IMR-90 (cell line): Measurements from ENCODE around the gene NFRKB. TPM values are rescaled to one million over a fixed set of nuclear protein-coding genes. Genes with fewer than 3 reads are reported as not detected.

Experiments used
- ATAC-seq: fragments of 200-7000 bp; cut with Tn5 transposase; 2 replicates; pipeline ENCODE4 v1.9.1; 2020; ENCODE audit warnings: low read depth, mild to moderate bottlenecking, moderate library complexity
- BruUV-seq: library from RNA; stranded (reverse); fragments of 400-500 nt; replicated peaks from 2 replicates; lab custom pipeline; 2021; lab: Mats Ljungman, UMichigan
- CTCF ChIA-PET: fragments of 300-600 bp; formaldehyde crosslinking; extraction: SDS; loops from one replicate; lab custom pipeline; 2021; ENCODE audit warnings: antibody characterized with exemption; lab: Yijun Ruan, JAX
- POLR2A ChIA-PET: fragments of 300-600 bp; sonication (Branson Sonifier 250); formaldehyde crosslinking; loops from one replicate; lab custom pipeline; 2022; ENCODE audit warnings: antibody characterized with exemption; ENCODE audit not compliant: unreplicated experiment; lab: Charles Lee
- DNase-seq: peaks from one replicate; pipeline ENCODE4 v3.0.0; 2013
- H2AFZ ChIP-seq: replicated peaks from 2 replicates; pipeline ENCODE3; 2013; ENCODE audit warnings: low read length, mild to moderate bottlenecking; ENCODE audit not compliant: poor library complexity
- H2AK5ac ChIP-seq: 2 replicates; pipeline ENCODE4 v1.6.1; 2013; ENCODE audit warnings: low read depth, low read length, inconsistent platforms
- H2AK9ac ChIP-seq: replicated peaks from 2 replicates; pipeline ENCODE3; 2013; ENCODE audit warnings: mild to moderate bottlenecking, low read depth, low read length, moderate library complexity; ENCODE audit not compliant: poor library complexity
- H2BK120ac ChIP-seq: 2 replicates; pipeline ENCODE4 v1.6.1; 2013; ENCODE audit warnings: low read depth, low read length, inconsistent platforms
- H2BK15ac ChIP-seq: 3 replicates; pipeline ENCODE4 v1.6.1; 2013; ENCODE audit warnings: low read depth, low read length, inconsistent platforms
- H2BK20ac ChIP-seq: 2 replicates; pipeline ENCODE4 v1.6.1; 2013; ENCODE audit warnings: low read depth, mild to moderate bottlenecking, inconsistent platforms, low read length, moderate library complexity
- H2BK5ac ChIP-seq: 2 replicates; pipeline ENCODE4 v1.6.1; 2013; ENCODE audit warnings: mild to moderate bottlenecking, low read depth, low read length, inconsistent platforms; ENCODE audit not compliant: poor library complexity, severe bottlenecking
- H3K14ac ChIP-seq: replicated peaks from 2 replicates; pipeline ENCODE4 v1.6.1; 2013; ENCODE audit warnings: low read depth, low read length, inconsistent platforms
- H3K18ac ChIP-seq: 2 replicates; pipeline ENCODE4 v1.6.1; 2013; ENCODE audit warnings: low read depth, low read length, control low read depth
- H3K23ac ChIP-seq: 2 replicates; pipeline ENCODE4 v1.6.1; 2013; ENCODE audit warnings: low read depth, low read length, inconsistent platforms
- H3K27ac ChIP-seq: 2 replicates; pipeline ENCODE4 v1.5.1; 2013; ENCODE audit warnings: mild to moderate bottlenecking, control low read depth, low read length; ENCODE audit not compliant: insufficient read depth
- H3K27me3 ChIP-seq: 2 replicates; pipeline ENCODE4 v1.6.1; 2013; ENCODE audit warnings: low read length; ENCODE audit not compliant: control insufficient read depth, insufficient read depth
- H3K36me3 ChIP-seq: 2 replicates; pipeline ENCODE4 v1.6.1; 2013; ENCODE audit warnings: low read length, mixed read lengths; ENCODE audit not compliant: control insufficient read depth, insufficient read depth
- H3K4ac ChIP-seq: 2 replicates; pipeline ENCODE4 v1.6.1; 2013; ENCODE audit warnings: low read depth, low read length, inconsistent platforms
- H3K4me1 ChIP-seq: 2 replicates; pipeline ENCODE4 v1.6.1; 2013; ENCODE audit warnings: low read length, mixed read lengths; ENCODE audit not compliant: control insufficient read depth, insufficient read depth
- H3K4me2 ChIP-seq: 2 replicates; pipeline ENCODE4 v1.6.1; 2013; ENCODE audit warnings: low read depth, mild to moderate bottlenecking, control low read depth, low read length, moderate library complexity
- H3K4me3 ChIP-seq: 2 replicates; pipeline ENCODE4 v1.5.1; 2013; ENCODE audit warnings: low read depth, mild to moderate bottlenecking, control low read depth, low read length, moderate library complexity; ENCODE audit not compliant: insufficient read depth
- H3K56ac ChIP-seq: 2 replicates; pipeline ENCODE4 v1.6.1; 2013; ENCODE audit warnings: low read length, inconsistent platforms; ENCODE audit not compliant: insufficient read depth; ENCODE audit errors: extremely low read depth
- H3K79me1 ChIP-seq, 2 experiments: 2 replicates each; pipeline ENCODE4 v1.6.1; 2013; ENCODE audit warnings: low read length in 2 of 2, inconsistent platforms in 1 of 2, low read depth in 1 of 2
- H3K9ac ChIP-seq: 2 replicates; pipeline ENCODE4 v1.6.1; 2013; ENCODE audit warnings: low read depth, low read length, control low read depth
- H3K9me1 ChIP-seq: 2 replicates; pipeline ENCODE4 v1.6.1; 2013; ENCODE audit warnings: low read length, inconsistent platforms; ENCODE audit not compliant: insufficient read depth
- H3K9me3 ChIP-seq: 2 replicates; pipeline ENCODE4 v1.6.1; 2013; ENCODE audit warnings: low read length; ENCODE audit not compliant: control insufficient read depth, insufficient read depth
- H4K20me1 ChIP-seq: 2 replicates; pipeline ENCODE4 v1.6.1; 2013; ENCODE audit warnings: low read length, inconsistent platforms; ENCODE audit not compliant: insufficient read depth
- H4K5ac ChIP-seq: 2 replicates; pipeline ENCODE4 v1.6.1; 2013; ENCODE audit warnings: mild to moderate bottlenecking, low read depth, low read length, control low read depth
- H4K8ac ChIP-seq, 2 experiments: 2 replicates each; pipeline ENCODE4 v1.6.1; 2013; ENCODE audit warnings: low read depth in 2 of 2, low read length in 2 of 2, control low read depth in 1 of 2, inconsistent platforms in 1 of 2
- H4K91ac ChIP-seq: 2 replicates; pipeline ENCODE4 v1.6.1; 2013; ENCODE audit warnings: low read depth, low read length, inconsistent platforms; ENCODE audit not compliant: insufficient read depth
- CHD1 ChIP-seq: IDR thresholded peaks from 2 replicates; pipeline ENCODE4 v1.6.1; 2012; ENCODE audit warnings: low read depth, low read length, improper control_type of control experiment
- CTCF ChIP-seq: conservative IDR thresholded peaks from 2 replicates; pipeline ENCODE4 v1.5.1; 2012; ENCODE audit warnings: mild to moderate bottlenecking, low read depth, low read length, improper control_type of control experiment
- ELK1 ChIP-seq: fragments of 150-350 bp; IDR thresholded peaks from 2 replicates; pipeline ENCODE4 v1.6.1; 2016; ENCODE audit warnings: low read depth, mild to moderate bottlenecking, low read length, moderate library complexity, borderline replicate concordance
- MAFK ChIP-seq: IDR thresholded peaks from 2 replicates; pipeline ENCODE4 v1.6.1; 2012; ENCODE audit warnings: low read depth, low read length, improper control_type of control experiment
- MXI1 ChIP-seq: IDR thresholded peaks from 2 replicates; pipeline ENCODE4 v1.6.1; 2012; ENCODE audit warnings: low read depth, mild to moderate bottlenecking, low read length, moderate library complexity, borderline replicate concordance
- NFE2L2 ChIP-seq: fragments of 150-350 bp; IDR thresholded peaks from 2 replicates; pipeline ENCODE4 v1.6.1; 2016; ENCODE audit warnings: low read depth, mild to moderate bottlenecking, low read length
- POLR2A ChIP-seq: IDR thresholded peaks from 2 replicates; pipeline ENCODE4 v1.6.1; 2012; ENCODE audit warnings: mild to moderate bottlenecking, low read depth, low read length
- RAD21 ChIP-seq: IDR thresholded peaks from 2 replicates; pipeline ENCODE4 v1.6.1; 2012; ENCODE audit warnings: low read length, improper control_type of control experiment
- RCOR1 ChIP-seq: IDR thresholded peaks from 2 replicates; pipeline ENCODE4 v1.6.1; 2012; ENCODE audit warnings: mild to moderate bottlenecking, low read length, improper control_type of control experiment; ENCODE audit not compliant: insufficient replicate concordance
- SMC3 ChIP-seq: fragments of 150-350 bp; IDR thresholded peaks from 2 replicates; pipeline ENCODE4 v1.6.1; 2016; ENCODE audit warnings: low read depth, mild to moderate bottlenecking, antibody characterized with exemption, low read length, moderate library complexity
- WGBS, 2 experiments: methylation state at CpG; one replicate each; pipeline versions ENCODE4 v1.1.5 to v1.1.7; 2013; ENCODE audit warnings: missing lambda C conversion rate in 2 of 2; ENCODE audit not compliant: insufficient read length in 1 of 2; ENCODE audit errors: extremely low coverage in 2 of 2; 5-methylcytosine and 5-hydroxymethylcytosine counted together
- dilution Hi-C: fragments of 300-500 bp; cut with HindIII; formaldehyde crosslinking; loops from one replicate; pipeline ENCODE4 v1.14.3; 2018; ENCODE audit warnings: low sequenced_read_pairs; ENCODE audit not compliant: unreplicated experiment
- in situ Hi-C: fragments of 300-500 bp; cut with MboI; formaldehyde crosslinking; loops from 3 replicates; pipeline ENCODE4 v1.14.3; 2019; ENCODE audit warnings: low sequenced_read_pairs, inconsistent platforms, mixed read lengths
- intact Hi-C: fragments of 100-400 bp; cut with micrococcal nuclease; formaldehyde crosslinking; loops from 2 replicates; pipeline ENCODE4 v1.10.0; 2022
- polyA plus RNA-seq, 3 experiments: library from polyadenylated mRNA; depleted of rRNA; stranded (reverse); fragments of >200 nt; gene quantifications; 2 replicates each; pipeline ENCODE4 v1.2.3, GENCODE V29; 2012; ENCODE audit warnings: low replicate concordance in 1 of 3
- total RNA-seq: library from RNA; depleted of rRNA; stranded (reverse); fragments of >200 nt; gene quantifications from 2 replicates; pipeline ENCODE4 v1.2.3, GENCODE V29; 2012
- TF ChIP-seq, protein P1 (sequence below): fragments of 150-350 bp; IDR thresholded peaks from 2 replicates; pipeline ENCODE4 v1.6.1; 2017; ENCODE audit warnings: mild to moderate bottlenecking, antibody characterized with exemption, low read length, low read depth

The NFRKB gene
- total and polyA plus RNA-seq, 2 of the 4 experiments (the other 2 are of a cell fraction): 15.2 to 28.9 TPM

- no peak for DNase-seq
- WGBS, 2 experiments: 95% methylated on average over 4 of the region's 13 CpGs; no CpG with 5 or more reads in 1 of the 2 experiments
- H3K27me3 ChIP-seq: no peaks in the 10 kb centered on the region
Measured at GRCh38 chr11:129930743-129931142, 35.4 kb upstream of the NFRKB start.

More at GRCh38 chr11:129930743-129931142, 35.4 kb upstream of the NFRKB start:
- dilution Hi-C loops: loop anchor here (25.0 kb wide), 1 partner anchor 207 kb away; no protein-coding TSS in a partner anchor
- Histone ChIP-seq H3K27ac (no peak overlapping the region), H3K4ac (no peak overlapping the region), H2BK5ac (no peak overlapping the region), H3K4me2 (no peak overlapping the region), H3K36me3 (peaks cover 13% of the 10 kb centered on the region), H2BK15ac (no peak overlapping the region), H4K5ac (no peak overlapping the region), H3K9me3 (no peaks in the 10 kb centered on the region), H3K4me1 (no peaks in the 10 kb centered on the region), H3K56ac (no peak overlapping the region), H2AFZ (no peak overlapping the region), H3K18ac (no peak overlapping the region), H3K4me3 (no peak overlapping the region), H2BK120ac (no peak overlapping the region), H3K14ac (no peak overlapping the region), H4K20me1 (no peaks in the 10 kb centered on the region), H4K8ac (no peak overlapping the region), H3K9me1 (0 out of 2 replicates have a peak, but pooled peaks cover 3% of the 10 kb centered on the region), H2BK20ac (no peak overlapping the region), H4K91ac (no peak overlapping the region), H3K9ac (no peak overlapping the region), H2AK9ac (no peak overlapping the region), H3K79me1 (no peaks in the 10 kb centered on the region), H3K23ac (no peak overlapping the region), H2AK5ac (no peak overlapping the region)
- BruUV-seq: no TSS peak
- no peak for TF ChIP-seq RAD21
- TF ChIP-seq POLR2A: no peak
- no peak for TF ChIP-seq RCOR1
- TF ChIP-seq CTCF: no peak
- TF ChIP-seq, protein P1, sequence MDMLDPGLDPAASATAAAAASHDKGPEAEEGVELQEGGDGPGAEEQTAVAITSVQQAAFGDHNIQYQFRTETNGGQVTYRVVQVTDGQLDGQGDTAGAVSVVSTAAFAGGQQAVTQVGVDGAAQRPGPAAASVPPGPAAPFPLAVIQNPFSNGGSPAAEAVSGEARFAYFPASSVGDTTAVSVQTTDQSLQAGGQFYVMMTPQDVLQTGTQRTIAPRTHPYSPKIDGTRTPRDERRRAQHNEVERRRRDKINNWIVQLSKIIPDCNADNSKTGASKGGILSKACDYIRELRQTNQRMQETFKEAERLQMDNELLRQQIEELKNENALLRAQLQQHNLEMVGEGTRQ: no peak
- TF ChIP-seq SMC3: no peak
- TF ChIP-seq MAFK: no peak
- no peak for TF ChIP-seq CHD1
- TF ChIP-seq MXI1: no peak
- TF ChIP-seq NFE2L2: no peak
- no peak for TF ChIP-seq ELK1
- in situ Hi-C loops: no loop called here
- no peak for ATAC-seq
- POLR2A ChIA-PET: no interaction called here
- intact Hi-C loops: no loop called here
- CTCF ChIA-PET: interaction anchor here (0.8 to 3.9 kb wide), 2 partner anchors 9 to 201 kb away, joined by 3 to 11 read pairs; no protein-coding TSS in a partner anchor
